HUES6 (cell line): Measurements from ENCODE around the gene KLHL30.

ENCODE experiments used
- H3K27ac ChIP-seq: 2 replicates; pipeline ENCODE4 v1.7.0; 2013; ENCODE audit warnings: low read depth, mild to moderate bottlenecking, low read length, inconsistent platforms
- H3K27me3 ChIP-seq: 2 replicates; pipeline ENCODE4 v1.6.1; 2013; ENCODE audit warnings: low read length; ENCODE audit not compliant: control insufficient read depth, insufficient read depth
- H3K36me3 ChIP-seq: 2 replicates; pipeline ENCODE4 v1.6.1; 2013; ENCODE audit warnings: low read length; ENCODE audit not compliant: control insufficient read depth, insufficient read depth
- H3K4me1 ChIP-seq: 2 replicates; pipeline ENCODE4 v1.6.1; 2013; ENCODE audit warnings: low read length; ENCODE audit not compliant: control insufficient read depth, insufficient read depth
- H3K4me3 ChIP-seq: 2 replicates; pipeline ENCODE4 v1.5.1; 2013; ENCODE audit warnings: low read depth, low read length
- H3K9ac ChIP-seq: one replicate; pipeline ENCODE4 v1.6.1; 2013; ENCODE audit warnings: mild to moderate bottlenecking, low read length
- H3K9me3 ChIP-seq: 2 replicates; pipeline ENCODE4 v1.6.1; 2013; ENCODE audit warnings: low read depth, low read length; ENCODE audit not compliant: control insufficient read depth, insufficient read depth

KLHL30 gene

GRCh38 chr2:238146884-238147544 is 8.5 kb downstream of the KLHL30 start:
- peaks cover 10% of the 10 kb centered on the region for H3K4me1 ChIP-seq
- H3K9ac ChIP-seq = no peak overlapping the region
- H3K4me3 ChIP-seq = no peak overlapping the region
- no peaks in the 10 kb centered on the region for H3K9me3 ChIP-seq
- H3K27me3 ChIP-seq = no peaks in the 10 kb centered on the region
- H3K27ac ChIP-seq = no peak overlapping the region
- no peaks in the 10 kb centered on the region for H3K36me3 ChIP-seq

- no peaks in the 10 kb centered on the region for H3K9me3 ChIP-seq
- H3K9ac ChIP-seq = no peak overlapping the region
- H3K4me3 ChIP-seq = no peak overlapping the region
- no peaks in the 10 kb centered on the region for H3K36me3 ChIP-seq
- H3K27me3 ChIP-seq = no peaks in the 10 kb centered on the region
- H3K4me1 ChIP-seq = peaks cover 11% of the 10 kb centered on the region
- no peak overlapping the region for H3K27ac ChIP-seq
Observed at GRCh38 chr2:238148981-238149380, 10.5 kb downstream of the KLHL30 start.

DNA sequence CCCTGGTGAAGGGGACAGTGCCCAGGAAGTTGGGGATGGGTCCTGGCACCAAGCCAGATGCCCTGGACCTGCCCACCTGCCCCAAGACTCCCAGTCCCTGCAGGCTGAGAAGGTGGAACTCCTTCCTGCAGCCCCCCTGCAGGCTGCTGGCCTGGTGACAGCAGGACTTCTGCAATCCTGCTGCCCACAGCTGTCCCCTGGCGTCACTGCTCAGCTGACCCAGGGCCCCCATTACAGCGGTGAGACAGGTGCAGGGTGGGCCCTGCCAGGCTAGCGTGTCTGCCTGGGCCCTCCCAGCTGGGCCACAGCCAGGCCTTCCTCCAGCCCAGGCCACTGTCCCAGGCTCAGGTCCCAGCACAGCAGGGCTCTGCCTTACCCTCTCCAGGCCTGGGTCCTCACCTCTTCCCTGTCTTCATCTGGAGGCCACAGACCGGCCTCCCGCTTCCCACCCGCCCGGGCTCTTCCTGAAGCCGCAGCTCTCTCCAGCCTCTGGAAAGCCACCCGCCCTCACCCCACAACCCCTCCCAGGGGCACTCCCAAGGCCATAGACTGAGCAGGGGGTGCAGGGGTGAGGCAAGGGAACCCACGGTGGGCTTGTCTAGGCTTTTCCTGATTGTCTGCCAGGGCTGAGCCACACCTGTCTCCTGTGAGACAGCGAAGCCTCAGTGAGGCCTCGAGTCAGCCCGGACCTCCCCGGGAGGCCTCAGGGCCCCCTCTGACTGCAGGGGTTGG is 11.5 kb downstream of the KLHL30 start:
- Histone ChIP-seq H3K9me3 (no peaks in the 10 kb centered on the region), H3K4me1 (peaks cover 11% of the 10 kb centered on the region), H3K36me3 (no peaks in the 10 kb centered on the region), H3K27me3 (no peaks in the 10 kb centered on the region), H3K27ac (no peak overlapping the region), H3K4me3 (no peak overlapping the region), H3K9ac (no peak overlapping the region)

DNA sequence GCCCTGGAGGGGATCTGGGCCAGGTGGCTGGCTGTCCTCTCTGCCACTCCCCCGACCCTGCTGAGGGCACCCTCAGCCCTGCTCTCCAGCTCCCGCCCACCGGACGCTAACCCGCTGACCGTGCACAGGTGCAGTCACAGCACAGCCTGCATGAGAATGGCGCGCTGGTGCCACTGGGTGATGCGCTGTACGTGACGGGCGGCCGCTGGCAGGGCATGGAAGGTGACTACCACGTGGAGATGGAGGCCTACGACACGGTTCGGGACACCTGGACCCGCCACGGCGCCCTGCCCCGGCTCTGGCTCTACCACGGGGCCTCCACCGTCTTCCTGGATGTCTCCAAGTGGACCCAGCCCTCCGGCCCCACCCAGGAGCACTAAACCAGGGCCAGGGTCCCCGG is 12.2 kb downstream of the KLHL30 start:
- H3K9me3 ChIP-seq = no peaks in the 10 kb centered on the region
- H3K27ac ChIP-seq = no peak overlapping the region
- no peaks in the 10 kb centered on the region for H3K27me3 ChIP-seq
- H3K9ac ChIP-seq = no peak overlapping the region
- H3K4me3 ChIP-seq = no peak overlapping the region
- peaks cover 11% of the 10 kb centered on the region for H3K4me1 ChIP-seq
- H3K36me3 ChIP-seq = no peaks in the 10 kb centered on the region

- Histone ChIP-seq H3K4me1 (peaks cover 11% of the 10 kb centered on the region), H3K9me3 (no peaks in the 10 kb centered on the region), H3K36me3 (no peaks in the 10 kb centered on the region), H3K9ac (no peak overlapping the region), H3K27ac (no peak overlapping the region), H3K4me3 (no peak overlapping the region), H3K27me3 (no peaks in the 10 kb centered on the region)
Observed at GRCh38 chr2:238151205-238151604, 12.7 kb downstream of the KLHL30 start.

GRCh38 chr2:238151628-238152235 is 13.3 kb downstream of the KLHL30 start:
- no peak overlapping the region for H3K4me3 ChIP-seq
- no peaks in the 10 kb centered on the region for H3K36me3 ChIP-seq
- no peaks in the 10 kb centered on the region for H3K27me3 ChIP-seq
- H3K4me1 ChIP-seq = peaks cover 11% of the 10 kb centered on the region
- no peak overlapping the region for H3K27ac ChIP-seq
- H3K9ac ChIP-seq = no peak overlapping the region
- no peaks in the 10 kb centered on the region for H3K9me3 ChIP-seq

DNA sequence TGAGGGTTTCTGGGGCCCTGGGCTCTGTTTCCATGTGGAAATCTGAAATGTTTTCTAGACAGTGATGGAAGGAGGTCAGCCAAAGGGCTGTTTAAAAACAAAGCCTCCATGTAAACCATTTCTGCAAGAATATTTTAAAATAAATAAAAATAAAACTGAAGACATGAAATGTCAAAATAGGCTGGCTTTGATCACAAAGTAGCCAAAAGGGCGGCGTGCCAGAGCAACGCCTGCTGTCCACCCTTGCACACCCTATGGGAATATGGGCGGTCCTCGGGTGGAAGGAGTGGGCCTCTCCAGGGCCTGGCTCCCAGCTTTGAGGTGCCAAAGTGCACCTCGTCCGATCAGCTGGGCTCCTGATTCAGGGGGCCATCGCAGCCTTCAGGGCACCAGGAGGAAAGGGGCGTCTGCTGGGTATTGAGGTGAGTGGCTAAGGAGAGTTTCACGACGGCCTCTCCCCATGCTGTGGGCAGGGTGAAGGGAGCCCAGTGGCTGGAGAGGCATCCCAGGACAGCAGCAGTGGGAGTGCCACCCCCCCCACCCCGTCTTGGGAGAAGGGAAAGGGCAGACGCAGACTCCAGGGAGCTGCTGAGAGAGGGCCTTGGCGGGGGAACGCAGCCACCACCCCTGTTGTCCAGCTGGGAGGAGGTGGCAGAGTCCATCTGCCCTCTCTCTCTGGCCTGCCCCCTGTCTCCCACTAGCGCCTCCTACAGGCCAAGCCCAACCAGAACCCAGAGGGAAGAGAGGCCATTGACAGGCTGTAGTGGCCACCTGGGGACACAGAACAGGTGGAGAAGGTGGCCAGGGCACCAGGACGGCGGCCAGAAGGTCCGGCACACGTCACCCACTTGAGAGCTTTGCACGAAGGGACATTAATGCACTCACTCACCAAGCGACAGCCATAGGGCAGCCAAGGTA is 14.6 kb downstream of the KLHL30 start:
- H3K27me3 ChIP-seq = peaks cover under 1% of the 10 kb centered on the region; the same call in 1 of the 2 replicates
- H3K4me3 ChIP-seq = no peak overlapping the region
- H3K4me1 ChIP-seq = peaks cover 11% of the 10 kb centered on the region
- H3K9me3 ChIP-seq = no peaks in the 10 kb centered on the region
- no peak overlapping the region for H3K9ac ChIP-seq
- no peaks in the 10 kb centered on the region for H3K36me3 ChIP-seq
- H3K27ac ChIP-seq = no peak overlapping the region

DNA sequence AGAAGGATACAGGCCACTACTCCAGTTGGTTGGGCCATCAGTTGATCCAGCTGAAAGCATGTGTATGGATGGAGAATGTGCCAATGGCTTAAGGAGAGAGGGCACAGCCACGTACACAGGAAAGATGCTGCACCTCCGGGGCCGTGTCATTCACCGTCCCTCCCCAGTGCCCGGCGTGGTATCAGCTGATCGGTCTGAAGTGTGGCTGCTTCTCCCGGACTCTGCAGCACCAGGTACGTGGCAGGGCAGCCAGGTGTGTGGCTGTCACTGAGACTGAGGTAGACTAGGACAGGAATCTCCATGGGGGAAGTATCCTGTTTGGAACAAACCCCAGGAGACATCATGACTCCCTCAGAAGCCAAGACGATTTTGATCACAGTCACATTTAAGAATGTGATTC is 16.1 kb downstream of the KLHL30 start:
- H3K4me1 ChIP-seq = peaks cover 15% of the 10 kb centered on the region
- no peak overlapping the region for H3K9ac ChIP-seq
- no peak overlapping the region for H3K27ac ChIP-seq
- H3K4me3 ChIP-seq = no peak overlapping the region
- no peaks in the 10 kb centered on the region for H3K9me3 ChIP-seq
- H3K27me3 ChIP-seq = peaks cover 12% of the 10 kb centered on the region
- no peaks in the 10 kb centered on the region for H3K36me3 ChIP-seq

DNA sequence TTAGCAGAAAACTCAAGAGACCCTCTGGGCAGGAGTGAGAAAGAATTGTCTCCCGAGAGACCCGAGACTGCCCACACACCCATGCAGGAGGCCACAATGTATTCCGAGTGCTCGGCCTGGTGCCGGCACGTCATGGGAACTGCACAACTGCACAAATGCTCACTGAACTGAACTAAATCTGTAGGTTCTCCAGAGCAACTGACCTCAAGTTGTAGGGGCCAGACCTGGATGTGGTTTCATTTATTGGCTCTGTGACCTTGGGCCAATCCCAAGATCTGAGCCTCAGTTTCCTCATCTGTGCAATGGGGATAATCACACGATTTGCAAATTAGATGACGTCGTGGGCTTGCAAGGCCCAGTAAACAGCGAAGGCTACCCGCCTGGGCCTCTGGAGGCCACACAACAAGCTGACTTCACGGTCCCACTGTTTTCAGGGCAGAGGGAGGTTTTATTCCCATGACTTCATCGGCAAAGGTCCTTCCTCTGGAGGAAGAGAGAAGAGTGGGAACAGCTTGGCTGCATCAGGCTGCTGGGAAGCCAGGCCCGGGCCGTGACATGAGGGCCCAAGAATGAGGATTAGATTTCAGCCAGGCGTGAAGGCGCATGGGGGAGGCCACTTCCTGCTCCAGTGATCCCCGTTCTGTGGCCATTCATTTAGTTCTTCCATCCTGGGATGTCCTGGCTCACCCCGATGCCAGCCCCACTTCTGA is 16.7 kb downstream of the KLHL30 start:
- Histone ChIP-seq H3K9me3 (no peaks in the 10 kb centered on the region), H3K36me3 (no peaks in the 10 kb centered on the region), H3K27ac (no peak overlapping the region), H3K4me3 (no peak overlapping the region), H3K27me3 (peaks cover 18% of the 10 kb centered on the region), H3K4me1 (peaks cover 21% of the 10 kb centered on the region), H3K9ac (no peak overlapping the region)
